Lung (tissue), 12 donors: ENCODE data around the gene HOXB5. TPM values are rescaled to one million over a fixed set of nuclear protein-coding genes. Genes with fewer than 3 reads are reported as not detected.
A peak's percentile ranks its signal among the peaks of the same experiment; 100 is the strongest.

Experiments used
- ATAC-seq: fragments of 200-7000 bp; cut with Tn5 transposase; one replicate; pipeline ENCODE4 v1.9.1; 2020; ENCODE audit warnings: moderate number of reproducible peaks; ENCODE audit not compliant: insufficient read depth, low FRiP score
- DNase-seq, 3 donors: peaks; one replicate each; pipeline ENCODE4 v3.0.0-alpha.2; 2013 to 2017
- H3K27ac ChIP-seq, 2 donors: one replicate each; pipeline ENCODE4 v1.5.1; 2013; ENCODE audit warnings: mild to moderate bottlenecking in 2 of 2, moderate library complexity in 2 of 2, control low read depth in 1 of 2, inconsistent platforms in 1 of 2, low read depth in 1 of 2, low read length in 1 of 2
- H3K27me3 ChIP-seq, 3 donors: one replicate each; pipeline ENCODE4 v1.5.1; 2013; ENCODE audit warnings: low read length in 2 of 3; ENCODE audit not compliant: control insufficient read depth in 3 of 3, insufficient read depth in 3 of 3
- H3K36me3 ChIP-seq, 4 donors: one replicate each; pipeline ENCODE4 v1.5.1; 2013; ENCODE audit warnings: low read length in 4 of 4, mild to moderate bottlenecking in 1 of 4, moderate library complexity in 1 of 4; ENCODE audit not compliant: control insufficient read depth in 4 of 4, insufficient read depth in 4 of 4
- H3K4me1 ChIP-seq, 5 donors: one replicate each; pipeline ENCODE4 v1.5.1; 2013; ENCODE audit warnings: low read length in 5 of 5, mild to moderate bottlenecking in 2 of 5, moderate library complexity in 1 of 5; ENCODE audit not compliant: control insufficient read depth in 5 of 5, insufficient read depth in 5 of 5
- H3K4me3 ChIP-seq: one replicate; pipeline ENCODE4 v1.5.1; 2013; ENCODE audit warnings: mild to moderate bottlenecking, control low read depth, moderate library complexity
- H3K9ac ChIP-seq, 2 donors: one replicate each; pipeline ENCODE4 v1.5.1; 2013; ENCODE audit warnings: low read length in 2 of 2, control low read depth in 1 of 2; ENCODE audit not compliant: insufficient read depth in 1 of 2
- H3K9me3 ChIP-seq, 4 donors: one replicate each; pipeline ENCODE4 v1.5.1; 2013; ENCODE audit warnings: low read length in 3 of 4, mild to moderate bottlenecking in 1 of 4, moderate library complexity in 1 of 4; ENCODE audit not compliant: control insufficient read depth in 4 of 4, insufficient read depth in 3 of 4
- CTCF ChIP-seq: IDR thresholded peaks from 2 replicates; pipeline ENCODE4 v1.5.1; 2012; ENCODE audit warnings: mild to moderate bottlenecking; ENCODE audit errors: control extremely low read depth, extremely low read depth
- WGBS, 2 donors: extraction: QIAGEN DNeasy Blood & Tissue Kit; methylation state at CpG; one replicate each; pipeline ENCODE4 v1.1.7; 2013; 5-methylcytosine and 5-hydroxymethylcytosine counted together
- polyA plus RNA-seq, 2 donors: library from polyadenylated mRNA; stranded (reverse); fragments of 200-250 nt; gene quantifications; one replicate each; pipeline ENCODE4 v1.2.1, GENCODE V29; 2013
- total RNA-seq, 2 donors: library from RNA; depleted of rRNA in 1 of 2; stranded (reverse); fragments of >200 nt in 1 of 2; gene quantifications; one replicate each; pipeline ENCODE4 v1.2.1, GENCODE V29; 2014 to 2021
- donor health status: control.
- donor health status: control.
- donor health status: Bipolar disorder and iron deficiency.
- donor health status: healthy.
- donor health status: DM: yes; HTN: yes; CAD: no.

HOXB5 gene
- total and polyA plus RNA-seq, 4 donors, result 1.8 to 2.9 (median 2.2) TPM

- DNase-seq (no peak), ATAC-seq (no peak)
- Histone ChIP-seq H3K27me3 (peaks cover 18 to 90% (median 81%) of the 10 kb centered on the region in 3 donors), H3K9me3 (peaks cover 0 to 2% (median 0%) of the 10 kb centered on the region in 4 donors), H3K9ac (no peak overlapping the region), H3K4me1 (peaks cover 0 to 21% (median 4%) of the 10 kb centered on the region in 5 donors), H3K36me3 (no peaks in the 10 kb centered on the region), H3K4me3 (no peak overlapping the region), H3K27ac (no peak overlapping the region)
- 33 to 41% methylated on average over 15 of the region's 15 CpGs for WGBS, 2 donors
- TF ChIP-seq CTCF, result no peak
Observed at GRCh38 chr17:48616717-48617470, 23.3 kb upstream of the HOXB5 start.

GRCh38 chr17:48615963-48616716 lies 22.6 kb upstream of the HOXB5 start:
- H3K4me1 ChIP-seq, result peaks cover 0 to 25% (median 4%) of the 10 kb centered on the region in 5 donors
- ATAC-seq (no peak), DNase-seq (no peak)
- H3K9me3 ChIP-seq, result peaks cover 0 to 2% (median 0%) of the 10 kb centered on the region in 4 donors
- H3K9ac ChIP-seq, result no peak overlapping the region
- H3K4me3 ChIP-seq, result no peak overlapping the region
- no peak overlapping the region for H3K27ac ChIP-seq
- peaks cover 12 to 90% (median 75%) of the 10 kb centered on the region in 3 donors for H3K27me3 ChIP-seq
- 34 to 43% methylated on average over 17 of the region's 17 CpGs for WGBS, 2 donors
- H3K36me3 ChIP-seq, result no peaks in the 10 kb centered on the region
- no peak for TF ChIP-seq CTCF

- Histone ChIP-seq H3K27me3 (peaks cover 12 to 87% (median 68%) of the 10 kb centered on the region in 3 donors), H3K9me3 (peaks cover 0 to 2% (median 0%) of the 10 kb centered on the region in 4 donors), H3K27ac (no peak within 1 kb of the TSS), H3K36me3 (no peaks in the 10 kb centered on the region), H3K4me1 (peaks cover 0 to 25% (median 4%) of the 10 kb centered on the region in 5 donors), H3K9ac (no peak within 1 kb of the TSS), H3K4me3 (no peak within 1 kb of the TSS)
- ATAC-seq, result no peak
- 12 to 16% methylated on average over 41 of the region's 41 CpGs for WGBS, 2 donors
- TF ChIP-seq CTCF, result no peak
- peak in 1 of 3 donors; percentile 57 for DNase-seq
Observed at GRCh38 chr17:48615047-48615962, 21.7 kb upstream of the HOXB5 start, which contains the start of gene HOXB8. Gene HOXB8 (minus strand): TSS chr17:48615292. CDS start chr17:48614704, 588 bp downstream.
